LNCaP clone FGC (cell line): Measurements from ENCODE around the gene TADA2B.
A peak's percentile ranks its signal among the peaks of the same experiment; 100 is the strongest.

Experiments
- DNase-seq: peaks from one replicate; pipeline ENCODE4 v3.0.0-alpha.2; 2011; ENCODE audit warnings: low read depth
- H3K4me3 ChIP-seq: 2 replicates; pipeline ENCODE4 v1.5.1; 2011; ENCODE audit warnings: mild to moderate bottlenecking, low read depth, low read length, control low read depth
- CTCF ChIP-seq: IDR thresholded peaks from 2 replicates; pipeline ENCODE4 v1.5.1; 2012; ENCODE audit warnings: mild to moderate bottlenecking; ENCODE audit not compliant: control insufficient read depth, insufficient read depth; ENCODE audit errors: extremely low read depth

The TADA2B gene

DNA sequence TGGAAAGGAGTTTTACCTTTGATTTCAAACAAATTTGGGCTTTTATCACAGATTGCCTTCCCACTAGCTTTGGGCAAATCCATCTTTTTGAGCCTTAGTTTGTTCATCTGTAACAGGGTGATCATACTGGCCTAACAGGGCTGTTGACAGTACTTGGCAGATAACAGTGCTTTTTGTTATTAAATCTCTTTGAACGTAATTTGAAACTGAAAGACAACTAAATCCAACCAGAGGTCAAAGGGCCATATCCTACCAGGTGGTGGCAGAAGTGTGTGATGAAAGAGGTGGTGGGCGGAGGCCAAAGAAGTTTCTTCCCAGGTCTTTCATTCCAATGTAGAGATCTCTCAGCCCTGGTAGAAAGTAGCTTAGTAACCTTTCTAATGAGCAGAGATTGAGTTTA, 35.2 kb upstream of the TADA2B start:
- DNase-seq: peak; percentile 23
- no peak for TF ChIP-seq CTCF
- no peak overlapping the region for H3K4me3 ChIP-seq

DNA sequence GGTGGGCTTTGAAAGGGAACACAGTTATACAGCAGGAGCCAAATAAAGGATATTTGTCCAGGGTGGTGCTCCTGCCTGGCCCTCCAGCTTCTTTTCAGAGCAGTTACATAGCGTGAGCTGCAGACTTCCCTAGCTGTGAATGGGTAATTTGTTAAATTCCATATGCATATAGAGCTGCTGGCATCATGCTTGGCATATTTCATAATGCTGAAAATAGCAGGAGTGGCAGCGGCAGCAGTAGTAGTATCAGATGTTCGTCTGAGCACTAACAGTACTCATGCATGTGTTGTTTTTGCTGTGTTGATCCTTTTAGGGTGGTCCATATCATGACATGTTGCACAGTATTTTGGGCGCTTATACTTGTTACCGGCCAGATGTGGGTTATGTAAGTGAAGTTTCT, 33.6 kb upstream of the TADA2B start:
- no peak for TF ChIP-seq CTCF
- no peak for DNase-seq
- no peak overlapping the region for H3K4me3 ChIP-seq

DNA sequence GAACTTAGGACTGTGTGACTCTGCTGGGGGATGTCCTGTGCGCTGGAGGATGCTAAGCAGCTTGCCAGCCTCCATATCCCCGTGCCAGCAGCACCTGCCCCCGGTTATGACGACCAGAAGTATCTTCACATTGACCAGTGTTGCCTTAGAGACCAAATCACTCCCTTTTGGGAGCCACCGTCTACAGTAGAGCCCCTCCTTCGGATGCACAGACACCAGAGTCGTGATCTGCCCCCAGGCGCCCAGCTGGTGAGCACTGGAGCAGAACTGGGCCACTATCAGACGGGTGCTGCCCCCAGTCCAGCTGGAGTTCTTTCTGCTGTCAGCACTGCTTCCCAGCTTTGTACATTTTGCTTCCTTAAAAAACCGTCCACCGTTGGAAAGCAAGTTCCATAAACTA, 30.0 kb upstream of the TADA2B start:
- no peak for DNase-seq
- no peak for TF ChIP-seq CTCF
- no peak overlapping the region for H3K4me3 ChIP-seq

DNA sequence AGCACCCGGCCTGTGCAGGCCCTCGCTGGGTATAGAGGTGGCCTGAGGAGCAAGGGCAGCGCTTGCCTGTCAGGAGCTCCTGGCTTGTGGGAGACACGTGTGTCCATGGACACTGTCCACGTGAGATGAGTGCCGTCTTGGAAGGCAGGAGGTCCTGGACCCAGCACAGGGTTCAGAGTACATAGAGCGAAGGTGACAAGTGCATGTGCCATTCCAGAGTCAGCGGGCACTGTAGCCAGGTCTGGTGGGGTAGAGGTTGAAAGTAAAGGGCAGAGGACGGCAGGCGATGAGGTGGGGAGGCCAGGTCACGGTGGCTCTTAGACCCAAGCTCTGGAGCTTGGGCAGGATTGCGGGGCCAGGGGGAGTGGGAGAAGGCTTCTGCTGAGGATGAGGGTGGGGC, 28.4 kb upstream of the TADA2B start:
- no peak for DNase-seq
- TF ChIP-seq CTCF: no peak
- H3K4me3 ChIP-seq: no peak overlapping the region

DNA sequence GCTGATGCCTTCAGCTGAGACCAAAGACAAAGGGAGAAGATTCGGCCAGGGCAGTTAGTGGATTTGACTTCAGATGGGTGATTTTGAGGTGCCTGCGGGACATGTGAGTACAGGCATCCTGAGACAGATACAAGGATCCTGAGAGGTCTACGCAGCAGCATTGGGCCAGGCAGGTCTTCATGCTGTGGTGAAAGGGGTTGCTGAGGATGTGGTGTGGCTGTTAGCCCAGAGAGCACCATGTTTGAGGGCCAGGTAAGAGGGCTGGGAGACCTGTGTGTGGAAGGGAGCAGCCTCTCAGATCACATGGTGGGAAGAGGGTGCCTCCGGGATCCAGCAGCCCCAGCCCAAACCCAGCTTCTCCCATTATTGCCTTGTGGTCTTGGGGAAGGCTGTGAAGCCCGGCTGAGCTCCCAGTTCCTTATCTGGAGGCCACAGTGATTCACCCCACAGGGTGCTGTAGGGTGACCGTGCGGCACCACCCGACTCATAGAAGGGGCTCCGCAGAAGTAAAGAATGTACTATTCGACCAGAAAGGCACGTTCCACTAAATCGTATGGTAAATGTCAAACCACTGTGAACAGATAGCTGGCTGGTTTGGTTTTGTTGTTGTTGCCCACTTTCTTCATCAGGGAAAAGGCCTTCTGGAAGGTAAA, 27.7 kb upstream of the TADA2B start:
- no peak for DNase-seq

DNA sequence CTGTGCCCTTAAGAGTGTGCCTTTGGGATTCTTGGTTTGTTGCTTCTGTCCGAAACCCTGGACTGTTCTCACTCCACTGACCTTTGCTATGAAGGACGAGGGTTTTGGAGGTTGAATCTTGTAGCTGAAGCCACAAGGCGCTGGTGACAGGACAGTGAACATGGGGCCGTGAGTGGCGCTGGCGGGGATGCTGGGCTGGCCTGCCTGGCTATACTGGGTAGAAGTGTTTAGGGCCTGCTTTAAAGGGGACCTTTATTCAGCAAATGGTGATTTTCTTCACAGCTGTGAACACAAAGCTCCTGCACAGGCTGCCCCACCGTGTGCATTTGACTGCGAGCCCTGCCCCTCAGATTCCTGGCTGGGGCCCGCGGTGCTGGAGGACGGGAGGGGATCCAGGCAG, 27.1 kb upstream of the TADA2B start:
- no peak overlapping the region for H3K4me3 ChIP-seq
- no peak for TF ChIP-seq CTCF
- DNase-seq: no peak

More for the DNA sequence above, 27.7 kb upstream of the TADA2B start:
- H3K4me3 ChIP-seq: no peak overlapping the region
- TF ChIP-seq CTCF: no peak

GRCh38 chr4:7016512-7016911, 26.7 kb upstream of the TADA2B start:
- DNase-seq: no peak
- no peak overlapping the region for H3K4me3 ChIP-seq
- TF ChIP-seq CTCF: no peak
